Measurements from ENCODE around the gene MED19. TPM values are rescaled to one million over a fixed set of nuclear protein-coding genes. Genes with fewer than 3 reads are reported as not detected.

Gene MED19
- total RNA-seq, 1 donor from 2014 or later, result 21.6 TPM

Other genes with a start within 250 kb of the MED19 start
- gene SLC43A1, start 196.5 kb downstream of the MED19 start, total RNA-seq, result 3.5 and 4.5 TPM in 2 replicates
- gene TIMM10, start 181.5 kb downstream of the MED19 start, total RNA-seq, result 56.1 and 60.3 TPM in 2 replicates
- not detected in 2 replicates for gene SMTNL1, start 174.6 kb downstream of the MED19 start, total RNA-seq
- 159 and 182 TPM in 2 replicates for gene UBE2L6, start 144.5 kb downstream of the MED19 start, total RNA-seq
- gene SERPING1, start 114.5 kb downstream of the MED19 start, total RNA-seq, result 62.5 and 92.1 TPM in 2 replicates
- gene YPEL4, start 62.3 kb downstream of the MED19 start, total RNA-seq, result 0.09 and 0.62 TPM in 2 replicates
- gene CLP1, start 54.5 kb downstream of the MED19 start, total RNA-seq, result 19.1 and 21.4 TPM in 2 replicates
- gene ZDHHC5, start 44.1 kb downstream of the MED19 start, total RNA-seq, result 89.8 and 94.7 TPM in 2 replicates
- gene TMX2, start 378 bp upstream of the MED19 start, total RNA-seq, result 88.0 and 91.5 TPM in 2 replicates
- gene SELENOH, start 29.3 kb upstream of the MED19 start, total RNA-seq, result 94.3 and 123 TPM in 2 replicates
- gene BTBD18, start 39.6 kb upstream of the MED19 start, total RNA-seq, result not detected in 2 replicates
- gene CTNND1, start 49.6 kb upstream of the MED19 start, total RNA-seq, result 235 and 243 TPM in 2 replicates